H1 (cell line): Measurements from ENCODE around the gene PPP2R3A. TPM values are rescaled to one million over a fixed set of nuclear protein-coding genes. Genes with fewer than 3 reads are reported as not detected.

ENCODE experiments used
- CTCF ChIA-PET: fragments of 300-600 bp; sonication (Branson Sonifier 250); formaldehyde crosslinking; loops from one replicate; lab custom pipeline; 2021; ENCODE audit not compliant: partially characterized antibody; lab: Charles Lee
- POLR2A ChIA-PET: fragments of 300-600 bp; sonication (Branson Sonifier 250); formaldehyde crosslinking; loops from one replicate; lab custom pipeline; 2021; ENCODE audit warnings: inconsistent platforms; ENCODE audit not compliant: partially characterized antibody; lab: Charles Lee
- DNase-seq, 2 experiments: peaks; one replicate each; pipeline versions ENCODE4 v3.0.0 to v3.0.0-alpha.2; 2010 to 2022; ENCODE audit warnings: low spot score in 2 of 2, low read depth in 1 of 2, mixed read lengths in 1 of 2
- FAIRE-seq: peaks from 2 replicates; lab custom pipeline; 2011; peaks lifted over from hg19 to GRCh38; lab: Jason Lieb, UNC
- H2AFZ ChIP-seq: 2 replicates; pipeline ENCODE4 v1.8.1; 2012; ENCODE audit warnings: low read length, inconsistent platforms
- H2AK5ac ChIP-seq: 2 replicates; pipeline ENCODE4 v1.6.1; 2013; ENCODE audit warnings: low read depth, low read length
- H2BK120ac ChIP-seq: replicated peaks from 2 replicates; pipeline ENCODE3; 2013; ENCODE audit warnings: low read depth, low read length, inconsistent platforms
- H2BK12ac ChIP-seq: 2 replicates; pipeline ENCODE4 v1.6.1; 2013; ENCODE audit warnings: low read depth, low read length
- H2BK15ac ChIP-seq: 2 replicates; pipeline ENCODE4 v1.6.1; 2013; ENCODE audit warnings: low read length
- H2BK20ac ChIP-seq: 2 replicates; pipeline ENCODE4 v1.6.1; 2013; ENCODE audit warnings: low read length
- H2BK5ac ChIP-seq: 2 replicates; pipeline ENCODE4 v1.6.1; 2013; ENCODE audit warnings: low read depth, low read length
- H3K14ac ChIP-seq: 2 replicates; pipeline ENCODE4 v1.6.1; 2013; ENCODE audit warnings: inconsistent platforms; ENCODE audit not compliant: insufficient read length
- H3K18ac ChIP-seq: 2 replicates; pipeline ENCODE4 v1.6.1; 2013; ENCODE audit warnings: low read length; ENCODE audit errors: extremely low read depth
- H3K23ac ChIP-seq: 2 replicates; pipeline ENCODE4 v1.6.1; 2013; ENCODE audit warnings: inconsistent platforms; ENCODE audit not compliant: insufficient read length
- H3K23me2 ChIP-seq: 2 replicates; pipeline ENCODE4 v1.6.1; 2013; ENCODE audit warnings: low read depth, low read length
- H3K27ac ChIP-seq: 2 replicates; pipeline ENCODE4 v1.6.1; 2011; ENCODE audit warnings: low read depth, low read length, inconsistent platforms
- H3K27me3 ChIP-seq, 4 experiments: replicated peaks in 1 of 4; 1 replicate in 1 of 4; 2 replicates in 3 of 4; pipeline versions ENCODE4 v1.6.1 to v1.8.1; 2011 to 2013; ENCODE audit warnings: low read length in 3 of 4, mild to moderate bottlenecking in 3 of 4, inconsistent platforms in 2 of 4, mixed read lengths in 2 of 4, moderate library complexity in 1 of 4; ENCODE audit not compliant: control insufficient read depth in 3 of 4, insufficient read depth in 3 of 4; ENCODE audit errors: extremely low read depth in 1 of 4
- H3K36me3 ChIP-seq, 4 experiments: 2 replicates each; pipeline versions ENCODE4 v1.6.1 to v1.8.1; 2011 to 2013; ENCODE audit warnings: mild to moderate bottlenecking in 4 of 4, low read length in 3 of 4, moderate library complexity in 2 of 4, control low read depth in 1 of 4, inconsistent platforms in 1 of 4; ENCODE audit not compliant: insufficient read depth in 4 of 4, control insufficient read depth in 2 of 4
- H3K4ac ChIP-seq: replicated peaks from 2 replicates; pipeline ENCODE3; 2013; ENCODE audit warnings: low read length, low read depth, mixed read lengths, inconsistent platforms; ENCODE audit not compliant: insufficient read length
- H3K4me1 ChIP-seq, 4 experiments: replicated peaks in 1 of 4; 1 replicate in 1 of 4; 2 replicates in 3 of 4; pipeline versions ENCODE4 v1.6.1 to v1.8.1; 2011 to 2013; ENCODE audit warnings: low read length in 3 of 4, inconsistent platforms in 2 of 4, mixed read lengths in 1 of 4; ENCODE audit not compliant: insufficient read depth in 4 of 4, control insufficient read depth in 3 of 4
- H3K4me2 ChIP-seq, 2 experiments: 2 replicates each; pipeline versions ENCODE4 v1.6.1 to v1.8.1; 2011 to 2013; ENCODE audit warnings: low read depth in 2 of 2, low read length in 2 of 2, control low read depth in 1 of 2, inconsistent platforms in 1 of 2, mild to moderate bottlenecking in 1 of 2; ENCODE audit not compliant: insufficient read depth in 1 of 2
- H3K4me3 ChIP-seq, 4 experiments: fragments of 200-600, 300-600 bp in 1 of 4; sonication (generic), shearing (Covaris generic), sonication (Bioruptor Twin) in 1 of 4; 2 replicates each; pipeline versions ENCODE4 v1.5.1 to v1.8.1; 2011 to 2016; ENCODE audit warnings: low read length in 4 of 4, low read depth in 3 of 4, control low read depth in 2 of 4, inconsistent platforms in 2 of 4, mild to moderate bottlenecking in 2 of 4, mixed read lengths in 1 of 4, moderate library complexity in 1 of 4; ENCODE audit not compliant: insufficient read depth in 2 of 4; ENCODE audit errors: extremely low read depth in 1 of 4
- H3K56ac ChIP-seq: replicated peaks from 2 replicates; pipeline ENCODE3; 2013; ENCODE audit warnings: low read depth, mild to moderate bottlenecking, mixed read lengths, low read length, inconsistent platforms; ENCODE audit not compliant: insufficient read length
- H3K79me1 ChIP-seq: 2 replicates; pipeline ENCODE4 v1.6.1; 2013; ENCODE audit warnings: low read depth, low read length, control low read depth
- H3K79me2 ChIP-seq, 2 experiments: 2 replicates each; pipeline versions ENCODE4 v1.6.1 to v1.8.1; 2012 to 2013; ENCODE audit warnings: low read length in 2 of 2, mild to moderate bottlenecking in 2 of 2, inconsistent platforms in 1 of 2; ENCODE audit not compliant: insufficient read depth in 2 of 2, control insufficient read depth in 1 of 2
- H3K9ac ChIP-seq, 4 experiments: replicated peaks in 1 of 4; 1 replicate in 1 of 4; 2 replicates in 3 of 4; pipeline versions ENCODE4 v1.6.1 to v1.8.1; 2011 to 2013; ENCODE audit warnings: low read depth in 3 of 4, low read length in 3 of 4, control low read depth in 2 of 4, mild to moderate bottlenecking in 2 of 4, moderate library complexity in 2 of 4, inconsistent platforms in 1 of 4; ENCODE audit errors: extremely low read depth in 1 of 4
- H3K9me3 ChIP-seq, 2 experiments: 2 replicates each; pipeline versions ENCODE4 v1.6.1 to v1.8.1; 2012 to 2013; ENCODE audit warnings: mild to moderate bottlenecking in 2 of 2, moderate library complexity in 2 of 2, control low read depth in 1 of 2, inconsistent platforms in 1 of 2, low read depth in 1 of 2, low read length in 1 of 2, mixed read lengths in 1 of 2; ENCODE audit not compliant: insufficient read depth in 2 of 2
- H4K20me1 ChIP-seq, 2 experiments: replicated peaks in 1 of 2; 2 replicates each; pipeline versions ENCODE3 to v1.8.1; 2011 to 2013; ENCODE audit warnings: inconsistent platforms in 2 of 2, low read length in 2 of 2, mild to moderate bottlenecking in 1 of 2; ENCODE audit not compliant: insufficient read depth in 2 of 2, control insufficient read depth in 1 of 2
- H4K5ac ChIP-seq: 2 replicates; pipeline ENCODE4 v1.6.1; 2013; ENCODE audit warnings: low read length, low read depth, mixed read lengths, inconsistent platforms; ENCODE audit not compliant: insufficient read length
- H4K8ac ChIP-seq: 2 replicates; pipeline ENCODE4 v1.8.0; 2013; ENCODE audit warnings: mild to moderate bottlenecking, moderate library complexity, low read length, inconsistent platforms; ENCODE audit not compliant: insufficient read depth; ENCODE audit errors: extremely low read depth
- H4K91ac ChIP-seq: replicated peaks from 2 replicates; pipeline ENCODE3; 2013; ENCODE audit warnings: low read length, mixed read lengths, inconsistent platforms; ENCODE audit not compliant: insufficient read length
- CBX8 ChIP-seq: fragments of 300-800, 300-1000 bp; sonication (generic); IDR thresholded peaks from 2 replicates; pipeline ENCODE4 v1.7.1; 2016; ENCODE audit warnings: low read depth, low read length, borderline replicate concordance
- CTBP2 ChIP-seq: IDR thresholded peaks from 2 replicates; pipeline ENCODE4 v1.7.0; 2011; ENCODE audit warnings: borderline replicate concordance, mild to moderate bottlenecking, moderate library complexity, mixed read lengths, low read length; ENCODE audit not compliant: insufficient read depth, insufficient read length
- EZH2 ChIP-seq: fragments of 200-600 bp; sonication (generic); IDR thresholded peaks from 2 replicates; pipeline ENCODE4 v1.7.1; 2012; ENCODE audit warnings: low read depth, mild to moderate bottlenecking, moderate library complexity, low read length, inconsistent platforms; ENCODE audit not compliant: severe bottlenecking
- GTF2F1 ChIP-seq: IDR thresholded peaks from 2 replicates; pipeline ENCODE4 v1.6.1; 2012; ENCODE audit warnings: low read depth, low read length, improper control_type of control experiment, borderline replicate concordance
- MAX ChIP-seq: IDR thresholded peaks from 2 replicates; pipeline ENCODE4 v1.6.1; 2012; ENCODE audit warnings: inconsistent platforms
- TBP ChIP-seq: IDR thresholded peaks from 2 replicates; pipeline ENCODE4 v1.6.1; 2011; ENCODE audit warnings: low read depth, low read length, improper control_type of control experiment
- USF2 ChIP-seq: IDR thresholded peaks from 2 replicates; pipeline ENCODE4 v1.6.1; 2011; ENCODE audit warnings: low read length, improper control_type of control experiment
- WGBS, 2 experiments: shearing (Covaris generic) in 1 of 2; methylation state at CpG; one replicate each; pipeline versions ENCODE4 v1.1.6 to v1.1.7; 2013 to 2015; ENCODE audit warnings: low lambda C conversion rate in 2 of 2, mixed read lengths in 2 of 2, inconsistent platforms in 1 of 2, low coverage in 1 of 2, missing lambda C conversion rate in 1 of 2; ENCODE audit not compliant: insufficient replicate concordance in 2 of 2, insufficient coverage in 1 of 2, insufficient read length in 1 of 2; ENCODE audit errors: extremely low coverage in 1 of 2, missing lambda C conversion rate in 1 of 2; 5-methylcytosine and 5-hydroxymethylcytosine counted together
- polyA plus RNA-seq, 7 experiments: library from polyadenylated mRNA; depleted of rRNA in 3 of 7; stranded (reverse) in 5 of 7; unstranded in 2 of 7; fragments of >200 nt in 5 of 7; fragments of 200-250 nt in 2 of 7; gene quantifications; 1 replicate in 5 of 7; 2 replicates in 1 of 7; 4 replicates in 1 of 7; pipeline versions ENCODE4 v1.2.1 to v1.2.3, GENCODE V29; 2011 to 2013; ENCODE audit warnings: missing spikeins in 2 of 7, mixed read lengths in 2 of 7
- total RNA-seq: library from RNA; stranded (reverse); fragmentation: NEBNext Ultra II Directional; extraction: Animal tissue kit (Norgen Biotek cat#: 25700); gene quantifications from 2 replicates; pipeline ENCODE4 v1.2.1, GENCODE V29; 2021

PPP2R3A gene
- total and polyA plus RNA-seq, 2 of the 8 experiments (the other 6 are each of a cell fraction or from before 2014, with no cell fraction given) = 4.1 to 15.2 TPM

- Histone ChIP-seq H4K5ac (no peak overlapping the region), H3K9ac (no peak overlapping the region), H4K8ac (no peak overlapping the region), H3K27me3 (no peaks in the 10 kb centered on the region), H3K23ac (no peak overlapping the region), H2BK15ac (no peak overlapping the region), H3K4me1 (no peaks in the 10 kb centered on the region), H3K56ac (no peak overlapping the region), H3K36me3 (no peaks in the 10 kb centered on the region; a peak in 1 of 8 replicates), H3K79me2 (peaks cover 0 to 5% of the 10 kb centered on the region in 2 experiments; a peak in 1 of 4 replicates), H3K23me2 (peaks cover 2% of the 10 kb centered on the region; the same call in 1 of the 2 replicates), H3K18ac (no peak overlapping the region), H3K27ac (no peak overlapping the region), H2AFZ (no peak overlapping the region), H2BK120ac (no peak overlapping the region), H3K4me3 (no peak overlapping the region), H3K4ac (no peak overlapping the region), H2BK5ac (no peak overlapping the region), H2BK12ac (no peak overlapping the region), H3K79me1 (peaks cover 4% of the 10 kb centered on the region; the same call in 1 of the 2 replicates), H2AK5ac (no peak overlapping the region), H2BK20ac (no peak overlapping the region), H3K4me2 (no peak overlapping the region), H3K9me3 (no peaks in the 10 kb centered on the region), H4K20me1 (peaks cover 0 to 2% of the 10 kb centered on the region in 2 experiments), H4K91ac (no peak overlapping the region), H3K14ac (no peak overlapping the region)
- POLR2A ChIA-PET = no interaction called here
- WGBS, 2 experiments = 89% methylated on average over 2 of the region's 2 CpGs; no CpG with 5 or more reads in 1 of the 2 experiments
- no peak for TF ChIP-seq TBP
- no peak for TF ChIP-seq EZH2
- TF ChIP-seq MAX = no peak
- no peak for TF ChIP-seq CTBP2
- no peak for TF ChIP-seq USF2
- TF ChIP-seq CBX8 = no peak
- TF ChIP-seq GTF2F1 = no peak
- no peak for DNase-seq
- CTCF ChIA-PET = interaction anchor here (0.6 kb wide), 1 partner anchor 20 kb away, joined by 3 read pairs; no protein-coding TSS in a partner anchor
- FAIRE-seq = no peak
These were observed 22.1 kb downstream of the PPP2R3A start for GRCh38 chr3:135987661-135988060.
